SK-MEL-5 (cell line): ENCODE results near the gene RALY. TPM values are rescaled to one million over a fixed set of nuclear protein-coding genes. Genes with fewer than 3 reads are reported as not detected.

ENCODE experiments used
- DNase-seq: peaks from one replicate; pipeline ENCODE4 v3.0.0-alpha.2; 2016; ENCODE audit warnings: low read depth, low spot score
- in situ Hi-C: cut with HindIII; loops from 2 replicates; pipeline ENCODE4 v1.10.0; 2016; ENCODE audit warnings: low sequenced_read_pairs, high pct_unique_total_duplicates, low pct_unique_long_range_greater_than_20kb
- polyA plus RNA-seq, 2 experiments: library from polyadenylated mRNA; depleted of rRNA; stranded (reverse); fragments of >200 nt; gene quantifications; 2 replicates each; pipeline ENCODE4 v1.2.3, GENCODE V29; 2015
- total RNA-seq: library from RNA; depleted of rRNA; stranded (reverse); fragments of >200 nt; shearing (Covaris generic); gene quantifications from 2 replicates; pipeline ENCODE4 v1.2.3, GENCODE V29; 2014; rRNA removed

The RALY gene
- 151 TPM in 2 replicates for total RNA-seq
- polyA plus RNA-seq (2015; cell fraction: cytosol; rRNA removed) = 307 and 315 TPM in 2 replicates
- 64.1 and 66.7 TPM in 2 replicates for polyA plus RNA-seq (2015; cell fraction: nucleus; rRNA removed)

DNA sequence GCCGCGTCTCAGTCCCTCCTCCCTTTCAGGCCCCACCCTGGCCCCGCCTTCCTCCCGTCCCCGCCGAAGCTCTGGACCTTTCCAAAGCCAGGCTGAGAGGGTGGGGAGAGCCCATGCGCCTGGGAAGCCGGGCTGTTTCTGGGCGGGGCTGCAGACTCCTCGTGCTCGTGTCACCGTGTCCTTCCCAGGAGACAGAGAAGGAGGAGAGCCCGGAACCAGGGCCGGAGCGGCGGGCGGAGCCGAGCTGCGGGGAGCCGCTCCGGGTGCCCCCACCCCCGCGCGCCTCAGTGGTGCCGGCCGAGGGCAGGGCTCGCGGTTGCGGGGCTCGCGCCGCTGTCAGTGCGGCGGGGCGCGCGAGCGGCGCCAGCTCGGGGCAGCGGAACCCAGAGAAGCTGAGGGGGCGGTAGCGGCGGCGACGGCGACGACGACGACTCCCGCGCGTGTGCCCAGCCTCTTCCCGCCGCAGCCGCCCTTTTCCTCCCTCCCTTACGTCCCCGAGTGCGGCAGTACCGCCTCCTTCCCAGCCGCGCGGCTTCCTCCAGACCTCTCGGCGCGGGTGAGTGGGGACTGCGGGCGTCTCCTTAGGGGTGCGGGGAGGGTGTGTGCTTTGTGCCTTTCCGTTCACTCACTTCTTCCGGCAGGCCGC is at the start of gene RALY:
Gene RALY, plus strand, starts transcription at position 336 of the 646 bp plus-strand sequence. CDS start 78,164 bp downstream, outside the sequence.
- in situ Hi-C loops = no loop called here
- DNase-seq = peak; percentile 98

DNA sequence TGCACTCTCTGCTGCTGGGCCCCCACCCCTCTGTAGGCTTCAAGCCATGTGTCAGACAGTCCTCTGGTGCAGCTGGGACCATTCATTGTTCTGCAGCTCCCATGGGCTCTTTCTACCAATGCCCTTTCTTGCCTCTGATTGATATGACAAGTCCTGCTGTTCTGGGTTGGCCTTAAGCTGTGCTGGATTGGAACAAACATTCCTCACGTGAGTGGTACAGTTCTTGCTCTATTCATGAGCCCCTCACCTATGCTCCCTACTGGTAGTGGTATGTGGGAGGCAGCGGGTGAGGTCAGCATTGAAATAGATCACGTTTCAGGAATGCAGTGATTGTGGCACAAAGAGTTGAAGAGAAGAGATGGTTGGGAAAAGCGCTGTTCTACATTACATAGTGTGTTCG is 48.8 kb upstream of the RALY start:
- in situ Hi-C loops = no loop called here
- DNase-seq = no peak

DNA sequence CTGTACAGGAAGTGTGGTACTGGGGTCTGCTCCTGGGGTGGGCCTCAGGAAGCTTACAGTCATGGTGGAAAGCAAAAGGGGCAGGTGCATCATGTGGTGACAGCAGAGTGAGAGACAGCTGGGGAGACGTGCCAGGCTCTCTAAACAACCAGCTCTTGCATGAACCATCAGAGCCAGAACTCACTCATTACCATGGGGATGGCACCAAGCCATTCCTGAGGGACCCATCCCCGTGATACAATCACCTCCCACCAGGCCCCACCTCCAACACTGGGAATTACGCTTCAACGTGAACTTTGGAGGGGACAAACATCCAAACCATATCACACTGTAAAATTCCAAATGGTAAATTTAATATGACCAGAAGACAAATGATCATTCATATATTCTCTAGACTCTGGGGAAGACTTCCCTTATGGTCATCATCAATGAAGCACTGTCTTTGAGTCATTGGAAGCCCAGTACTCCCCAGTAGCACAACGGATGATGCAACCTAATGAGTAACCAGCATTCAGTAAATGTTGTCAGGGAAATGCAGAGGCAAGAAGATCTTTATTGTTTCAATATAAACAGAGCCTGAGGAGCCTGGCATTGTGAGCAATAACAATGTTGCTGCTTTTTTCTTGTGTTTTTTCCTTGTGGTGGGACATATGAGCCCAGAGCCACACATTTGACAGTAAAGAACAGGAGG is 48.2 kb upstream of the RALY start:
- peak; percentile 93 for DNase-seq
- in situ Hi-C loops = no loop called here

DNA sequence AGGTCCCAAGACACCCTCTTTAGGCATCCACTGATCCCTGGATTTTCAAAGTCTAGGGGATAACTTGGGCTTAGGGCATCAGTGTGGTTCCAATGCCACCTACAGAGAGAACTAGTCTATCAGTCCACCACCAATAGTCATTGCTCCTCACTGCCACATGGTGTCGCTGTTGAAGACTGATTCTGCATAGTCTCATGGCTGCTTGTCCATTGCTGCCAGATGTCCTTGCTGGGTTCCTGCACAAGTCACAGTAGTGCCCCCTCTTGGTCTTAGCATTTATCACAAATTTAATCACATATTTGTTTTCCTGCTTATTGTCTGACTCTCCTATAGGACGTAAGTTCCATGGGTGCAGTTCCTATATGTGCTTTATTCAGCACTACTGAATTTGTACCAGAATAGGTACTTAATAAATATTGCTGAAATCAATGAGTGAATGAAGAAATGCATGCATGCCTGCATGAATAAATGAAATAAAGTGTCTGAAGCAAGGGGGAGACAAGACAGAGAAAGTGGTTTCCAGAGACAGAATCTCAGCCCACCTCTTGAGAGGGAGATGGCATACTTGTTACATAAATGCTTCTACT is 45.9 kb upstream of the RALY start:
- in situ Hi-C loops = no loop called here
- DNase-seq = peak; percentile 88

DNA sequence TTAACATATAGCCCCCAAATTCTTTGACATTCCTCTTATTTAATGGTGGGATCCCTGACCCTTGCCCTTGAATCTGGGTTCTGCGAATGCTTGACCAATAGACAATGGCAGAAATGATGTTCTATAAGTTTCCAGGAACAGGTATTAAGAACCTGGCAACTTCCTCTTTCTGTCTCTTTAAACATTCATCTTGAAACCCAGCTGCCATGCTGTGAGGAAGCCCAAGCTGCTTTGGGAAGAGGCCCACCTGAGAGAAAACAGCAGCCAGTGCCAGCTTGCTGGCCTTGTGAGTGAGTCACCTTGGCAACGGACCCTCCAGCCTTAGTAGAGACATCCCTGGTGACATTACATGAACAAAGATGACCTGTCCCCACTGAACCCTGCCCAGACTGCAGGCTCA is 45.2 kb upstream of the RALY start:
- DNase-seq = no peak
- in situ Hi-C loops = no loop called here

DNA sequence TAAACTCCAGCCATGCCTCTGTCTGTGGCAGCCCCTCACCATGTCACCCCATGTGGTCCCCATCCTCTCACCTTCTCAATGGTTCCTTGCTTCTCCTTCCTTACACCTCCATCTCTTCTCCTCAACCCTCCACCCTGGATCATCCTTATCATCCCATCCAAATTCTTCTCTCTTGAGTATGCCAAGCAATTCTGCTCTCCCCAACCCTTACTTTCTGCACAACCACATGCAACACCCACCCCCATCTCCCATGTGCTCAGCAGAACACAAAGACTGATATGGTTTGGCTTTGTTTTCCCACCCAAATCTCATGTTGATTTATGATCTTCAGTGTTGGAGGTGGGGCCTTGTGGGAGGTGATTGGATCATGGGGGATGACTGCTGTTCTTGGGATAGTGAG is 42.5 kb upstream of the RALY start:
- in situ Hi-C loops = no loop called here
- DNase-seq = no peak

DNA sequence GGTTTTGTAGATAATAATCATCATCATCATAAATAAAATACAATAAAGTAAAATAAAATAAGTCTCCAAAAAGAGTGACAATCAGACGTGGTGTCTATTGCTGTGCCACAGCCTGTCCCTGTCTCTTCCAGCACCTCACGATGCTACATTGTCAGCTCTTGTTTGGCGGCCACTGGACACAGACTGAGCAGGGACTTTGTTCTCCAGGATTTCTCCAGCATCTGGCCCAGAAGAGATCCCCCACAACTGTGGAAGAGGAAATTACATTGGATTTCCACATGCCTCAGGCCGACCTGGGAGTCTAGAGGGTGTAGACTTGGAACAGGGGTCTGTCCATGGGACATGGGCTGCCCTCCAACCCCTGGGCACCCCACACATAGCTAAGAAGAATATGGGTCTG is 39.2 kb upstream of the RALY start:
- DNase-seq = no peak
- in situ Hi-C loops = no loop called here

DNA sequence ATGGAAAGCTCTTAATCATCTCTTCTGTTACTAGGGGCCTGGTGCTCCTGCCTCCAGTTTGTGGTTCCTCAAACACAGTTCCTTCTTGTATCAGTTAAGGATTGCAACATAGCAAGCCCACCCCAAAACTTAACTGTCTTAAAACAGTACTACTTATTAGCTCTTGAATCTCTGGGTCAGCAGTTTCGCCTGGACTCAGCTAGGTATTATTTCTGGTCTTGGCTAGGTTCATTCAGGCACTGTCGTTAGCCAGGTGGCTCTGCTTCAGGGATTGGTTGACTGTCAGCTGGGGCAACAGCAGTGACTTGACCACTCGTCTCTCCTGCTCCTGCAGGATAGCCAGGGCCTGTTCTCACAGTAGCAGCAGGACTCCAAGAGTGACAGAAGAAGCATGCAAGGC is 30.0 kb upstream of the RALY start:
- DNase-seq = no peak
- in situ Hi-C loops = no loop called here

DNA sequence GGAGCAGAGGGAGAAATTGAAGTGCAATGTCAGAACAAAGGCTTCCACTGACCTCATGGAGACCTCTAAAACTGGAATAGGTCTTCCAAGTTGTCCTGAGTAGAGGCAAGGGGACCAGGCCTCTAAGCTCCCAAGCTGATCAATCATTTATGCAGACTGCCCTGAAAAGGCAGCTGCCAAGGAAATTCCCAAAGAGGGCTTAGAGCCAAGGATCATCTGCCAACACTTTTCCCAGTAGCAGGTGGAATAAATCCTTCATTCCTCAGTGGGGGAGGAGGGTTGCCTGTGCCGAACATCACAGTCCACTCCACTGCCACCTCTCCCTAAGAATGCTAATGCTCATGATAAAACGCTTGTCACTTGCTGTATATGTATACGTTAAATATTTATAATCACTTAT is 29.3 kb upstream of the RALY start:
- no peak for DNase-seq
- in situ Hi-C loops = no loop called here

DNA sequence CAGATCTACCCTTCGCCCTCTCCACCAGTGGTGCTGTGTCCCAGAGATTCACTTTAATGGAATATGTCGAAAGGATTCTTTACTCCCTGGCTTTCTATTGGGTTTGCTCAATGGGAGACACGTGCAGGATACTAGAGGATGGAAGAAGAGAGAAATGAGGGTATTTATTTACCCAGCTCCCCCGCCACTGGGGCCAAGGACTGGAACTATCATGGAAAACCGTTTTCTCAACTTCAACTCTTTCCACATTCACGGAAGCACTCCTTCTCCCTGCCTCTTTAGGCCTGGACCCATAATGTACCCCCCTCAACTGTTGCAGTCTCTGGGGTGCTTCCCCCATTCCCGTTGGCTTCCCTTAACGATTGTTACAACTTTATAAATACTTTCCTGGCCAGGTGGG is 26.6 kb upstream of the RALY start:
- in situ Hi-C loops = no loop called here

DNA sequence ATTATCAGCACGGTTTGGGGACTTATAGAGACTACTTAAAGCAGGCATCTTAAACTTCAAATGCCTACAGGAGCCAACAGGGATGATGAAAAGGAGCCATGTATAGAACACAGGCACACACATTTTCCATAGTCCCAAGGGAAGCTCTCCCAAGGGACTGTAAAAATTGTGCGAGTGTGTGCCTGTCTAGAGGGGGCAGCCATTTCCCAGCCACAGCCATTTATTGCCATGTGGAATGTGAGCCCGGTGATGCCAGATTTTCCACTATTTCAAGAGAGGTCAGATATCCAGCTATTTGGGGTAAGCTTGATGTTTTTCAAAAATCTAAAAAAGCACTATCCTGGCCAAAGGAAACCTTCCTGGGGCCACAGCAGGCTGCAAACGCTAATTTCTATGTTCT is 24.1 kb upstream of the RALY start:
- in situ Hi-C loops = no loop called here
- no peak for DNase-seq

More for the DNA sequence above, 26.6 kb upstream of the RALY start:
- DNase-seq = no peak

DNA sequence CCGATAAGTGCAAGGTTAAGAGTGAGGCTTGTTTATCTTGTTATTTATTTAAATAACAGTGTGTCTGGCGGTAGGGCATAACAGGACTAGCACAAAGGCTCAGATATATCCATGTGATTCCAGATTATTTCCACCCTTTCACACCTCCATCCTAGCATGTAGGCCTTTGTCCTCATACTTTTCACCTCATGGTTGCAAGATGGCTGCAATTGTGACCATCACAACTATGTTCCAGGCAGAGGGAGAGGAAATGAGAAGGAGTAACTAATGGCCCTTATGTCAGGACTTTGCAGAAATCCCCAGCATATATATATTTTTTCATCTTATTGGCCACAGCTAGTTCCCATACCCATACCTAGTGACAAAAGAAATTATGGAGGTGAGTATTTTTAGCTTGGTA is 23.5 kb upstream of the RALY start:
- in situ Hi-C loops = no loop called here
- no peak for DNase-seq

DNA sequence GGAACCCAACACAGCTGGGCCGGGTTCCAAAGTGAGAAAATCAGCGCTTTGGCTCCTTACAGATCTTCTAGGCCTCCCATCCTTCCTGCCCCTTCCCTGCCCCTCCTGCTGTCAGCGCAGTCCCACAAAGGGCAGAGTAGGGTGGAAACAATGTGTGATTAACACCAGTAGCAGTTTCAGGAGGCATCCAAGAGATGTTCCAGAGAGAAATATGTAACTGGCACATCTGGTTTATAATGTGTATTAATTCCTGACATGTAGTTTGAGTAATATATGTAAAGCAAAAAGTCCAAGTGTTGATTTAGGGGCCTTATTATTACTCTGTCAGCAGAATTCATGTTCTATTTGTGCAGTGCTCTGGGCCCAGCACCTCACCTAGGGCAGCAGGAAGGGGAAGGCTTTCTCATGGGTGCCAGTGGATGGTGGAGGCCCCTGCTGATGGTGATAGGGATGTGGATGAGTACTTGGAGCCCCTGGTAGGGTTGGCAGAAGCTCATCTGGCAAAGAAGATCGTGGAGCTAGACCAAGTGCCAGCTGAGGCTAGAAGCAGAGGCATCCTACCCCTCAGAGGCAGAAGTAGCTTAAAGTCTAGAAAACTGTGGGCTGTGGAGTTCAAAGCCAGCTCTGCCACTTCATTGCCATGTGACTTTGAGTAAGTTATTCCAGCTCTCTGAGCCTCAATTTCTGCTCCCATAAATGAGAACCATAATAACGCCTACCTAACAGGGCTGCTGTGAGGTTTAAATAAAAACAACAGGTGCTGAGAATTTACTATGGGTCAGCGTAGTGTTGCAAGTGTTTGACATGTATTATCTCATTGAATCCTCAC is 22.4 kb upstream of the RALY start:
- in situ Hi-C loops = no loop called here

DNA sequence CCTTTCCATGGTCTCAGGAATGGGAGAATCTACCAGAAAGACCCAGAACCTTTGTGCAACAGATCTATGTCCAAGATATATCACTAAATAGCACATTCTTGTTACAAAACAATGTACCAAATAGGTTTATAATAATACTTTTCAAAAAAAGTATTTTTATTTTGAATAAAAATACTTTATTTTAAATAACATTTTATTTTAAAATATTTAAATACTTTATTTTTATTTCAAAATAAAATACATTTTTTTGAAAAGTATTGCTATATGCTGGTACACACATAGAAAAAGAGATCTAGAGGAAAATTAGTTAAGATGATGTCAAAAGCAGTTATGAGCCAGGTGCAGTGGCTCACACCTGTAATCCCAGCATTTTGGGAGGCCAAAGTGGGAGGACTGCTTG is 16.8 kb upstream of the RALY start:
- no peak for DNase-seq
- in situ Hi-C loops = no loop called here

More for the DNA sequence above, 22.4 kb upstream of the RALY start:
- no peak for DNase-seq

DNA sequence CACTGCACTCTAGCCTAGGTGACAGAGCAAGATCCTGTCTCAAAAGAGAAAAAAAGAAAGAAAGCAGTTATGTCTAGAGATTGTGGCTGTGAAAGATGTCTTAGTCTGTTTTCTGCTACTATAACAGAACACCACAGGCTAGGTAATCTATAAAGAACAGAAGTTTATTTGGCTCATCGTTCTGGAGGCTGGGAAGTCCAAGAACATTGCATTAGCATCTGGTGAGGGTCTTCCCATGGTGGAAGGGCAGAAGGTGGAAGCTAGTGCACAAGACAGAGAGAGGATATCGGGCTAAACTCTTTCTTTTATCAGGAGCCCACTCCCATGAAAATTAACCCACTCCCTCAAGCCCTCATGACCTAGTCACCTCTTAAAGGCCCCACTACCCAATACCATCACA is 16.2 kb upstream of the RALY start:
- in situ Hi-C loops = no loop called here
- DNase-seq = no peak

DNA sequence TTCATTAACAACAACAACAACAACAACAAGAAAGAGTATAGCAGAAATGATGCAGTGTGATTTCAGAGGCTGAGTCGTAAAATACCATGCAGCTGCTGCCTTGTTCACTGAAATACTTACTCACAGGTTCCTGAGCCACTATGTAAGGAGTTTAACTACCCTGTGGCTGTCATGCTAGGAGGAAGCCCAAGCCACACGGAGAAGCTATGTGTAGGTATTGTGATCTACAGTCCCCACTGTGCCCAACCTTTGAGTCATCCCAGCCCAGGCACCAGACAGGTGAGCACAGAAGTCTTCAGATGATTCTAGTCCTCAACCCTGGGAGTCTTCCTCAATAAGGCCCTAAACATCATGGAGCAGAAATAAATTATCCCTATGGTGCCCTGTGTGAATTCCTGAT is 14.6 kb upstream of the RALY start:
- DNase-seq = no peak
- in situ Hi-C loops = no loop called here

DNA sequence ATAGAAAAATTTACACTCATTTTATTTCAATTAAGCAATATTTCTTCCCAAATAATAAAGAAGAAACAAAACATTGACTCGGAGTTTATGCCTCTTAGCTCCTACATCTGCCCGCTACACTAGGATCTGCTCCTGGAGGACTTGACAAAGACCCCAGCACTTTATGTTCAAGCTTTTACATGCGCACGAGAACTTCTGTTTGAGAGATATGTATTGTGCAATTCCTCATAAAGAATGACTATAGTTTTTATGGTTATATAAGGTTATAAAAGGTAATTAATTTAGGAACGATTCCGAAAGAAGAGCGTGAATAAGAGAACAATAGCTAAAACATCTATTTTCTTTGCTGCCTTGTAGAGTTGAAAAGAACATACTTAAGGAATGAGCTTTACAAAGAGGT is 12.4 kb upstream of the RALY start:
- DNase-seq = no peak
- in situ Hi-C loops = no loop called here

DNA sequence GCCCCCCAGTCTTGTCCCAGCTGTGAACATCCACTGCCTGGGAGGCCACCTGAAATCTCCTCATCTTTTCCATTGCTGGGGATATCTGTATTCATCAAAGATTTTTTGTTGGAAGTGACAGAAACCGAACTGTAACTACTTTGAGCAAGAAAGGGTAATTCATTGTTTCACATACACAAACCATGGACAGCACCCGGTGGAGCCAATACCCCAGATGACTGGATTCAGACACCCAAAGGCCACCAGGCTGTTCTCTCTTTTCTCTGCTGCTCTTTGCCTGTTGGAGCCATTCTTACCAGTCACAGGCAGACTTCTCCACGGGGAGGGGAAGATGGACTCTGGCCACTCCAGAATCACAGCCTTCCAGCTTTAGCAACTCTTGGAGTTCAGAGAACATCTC is 11.7 kb upstream of the RALY start:
- in situ Hi-C loops = no loop called here
- no peak for DNase-seq
